AG09309 (cell line): ENCODE measurements around the gene TNFRSF1B.

Experiments
- DNase-seq: peaks from one replicate; pipeline ENCODE4 v3.0.0-alpha.2; 2010; ENCODE audit warnings: low read depth
- H3K4me3 ChIP-seq: 2 replicates; pipeline ENCODE4 v1.5.1; 2011; ENCODE audit warnings: mild to moderate bottlenecking, low read depth, low read length, moderate library complexity; ENCODE audit not compliant: control insufficient read depth
- CTCF ChIP-seq: IDR thresholded peaks from 2 replicates; pipeline ENCODE4 v1.5.1; 2011; ENCODE audit warnings: mild to moderate bottlenecking, low read depth, low read length, inconsistent platforms; ENCODE audit not compliant: insufficient read depth, control insufficient read depth; ENCODE audit errors: missing control alignments

Gene TNFRSF1B

GRCh38 chr1:12180315-12180714, 13.5 kb downstream of the TNFRSF1B start:
- H3K4me3 ChIP-seq: no peak overlapping the region
- no peak for DNase-seq
- TF ChIP-seq CTCF: no peak

- DNase-seq: no peak
- H3K4me3 ChIP-seq: no peak overlapping the region
- no peak for TF ChIP-seq CTCF
Observed at GRCh38 chr1:12180903-12181302, 14.1 kb downstream of the TNFRSF1B start.

- no peak for TF ChIP-seq CTCF
- no peak for DNase-seq
Observed at GRCh38 chr1:12181568-12181967, 14.8 kb downstream of the TNFRSF1B start.

GRCh38 chr1:12182410-12182984, 15.7 kb downstream of the TNFRSF1B start:
- no peak for TF ChIP-seq CTCF
- no peak for DNase-seq
- H3K4me3 ChIP-seq: no peak overlapping the region

More at GRCh38 chr1:12181568-12181967, 14.8 kb downstream of the TNFRSF1B start:
- H3K4me3 ChIP-seq: no peak overlapping the region

- no peak for DNase-seq
- no peak overlapping the region for H3K4me3 ChIP-seq
- no peak for TF ChIP-seq CTCF
Observed at GRCh38 chr1:12183095-12183794, 16.5 kb downstream of the TNFRSF1B start.

GRCh38 chr1:12184008-12184681, 17.4 kb downstream of the TNFRSF1B start:
- no peak overlapping the region for H3K4me3 ChIP-seq
- peak; percentile 42 for TF ChIP-seq CTCF
- no peak for DNase-seq
